Sigmoid colon (tissue), 7 donors: Measurements from ENCODE around the gene PES1. TPM values are rescaled to one million over a fixed set of nuclear protein-coding genes. Genes with fewer than 3 reads are reported as not detected.
"Not testable (repeated sequence)": the region's sequence is repeated elsewhere in the genome, so short reads cannot be mapped to it uniquely, and the experiment has no call there.

ENCODE experiments used
- DNase-seq: peaks from one replicate; pipeline ENCODE4 v3.0.0-alpha.2; 2019
- H3K27ac ChIP-seq, 4 donors: fragments of 200-600 bp; sonication (generic); one replicate each; pipeline ENCODE4 v1.5.1; 2016 to 2019; ENCODE audit warnings: mild to moderate bottlenecking in 1 of 4
- H3K27me3 ChIP-seq, 3 donors: fragments of 200-600 bp; sonication (generic); one replicate each; pipeline ENCODE4 v1.5.1; 2019; ENCODE audit warnings: mild to moderate bottlenecking in 1 of 3
- H3K36me3 ChIP-seq, 4 donors: fragments of 200-600 bp; sonication (generic); one replicate each; pipeline ENCODE4 v1.5.1; 2016 to 2019
- H3K4me1 ChIP-seq, 4 donors: fragments of 200-600 bp; sonication (generic); one replicate each; pipeline ENCODE4 v1.5.1; 2017 to 2019
- H3K4me3 ChIP-seq, 4 donors: fragments of 200-600 bp; sonication (generic); one replicate each; pipeline ENCODE4 v1.5.1; 2017 to 2019; ENCODE audit warnings: mild to moderate bottlenecking in 2 of 4, moderate library complexity in 1 of 4
- H3K9me3 ChIP-seq, 4 donors: fragments of 200-600 bp in 3 of 4; sonication (generic) in 3 of 4; one replicate each; pipeline versions ENCODE4 v1.5.1 to v1.6.1; 2013 to 2019
- EP300 ChIP-seq, 4 donors: sonication (generic); formaldehyde crosslinking; IDR thresholded peaks; one replicate each; pipeline ENCODE4 v1.6.1; 2017; ENCODE audit warnings: antibody characterized with exemption in 4 of 4
- POLR2A ChIP-seq, 2 donors: fragments of 450-650 bp; IDR thresholded peaks; one replicate each; pipeline ENCODE4 v1.6.1; 2016; ENCODE audit warnings: antibody characterized with exemption in 2 of 2, mild to moderate bottlenecking in 2 of 2, moderate library complexity in 2 of 2
- POLR2AphosphoS5 ChIP-seq, 4 donors: sonication (generic); formaldehyde crosslinking; IDR thresholded peaks; one replicate each; pipeline ENCODE4 v1.6.1; 2017; ENCODE audit warnings: antibody characterized with exemption in 4 of 4
- WGBS, 2 donors: extraction: QIAGEN DNeasy Blood & Tissue Kit; methylation state at CpG; one replicate each; pipeline ENCODE4 v1.1.7; 2013; 5-methylcytosine and 5-hydroxymethylcytosine counted together
- intact Hi-C: fragments of 100-400 bp; cut with DNase I; formaldehyde crosslinking; loops from one replicate; pipeline ENCODE4 v1.15.1; 2023
- polyA plus RNA-seq, 3 donors: library from polyadenylated mRNA; stranded (reverse); fragments of 200-250 nt; gene quantifications; one replicate each; pipeline ENCODE4 v1.2.3, GENCODE V29; 2013
- total RNA-seq, 4 donors: library from RNA; depleted of rRNA; stranded (reverse); fragments of >200 nt; gene quantifications; one replicate each; pipeline ENCODE4 v1.1.0, GENCODE V29; 2016
- TF ChIP-seq, protein P1 (sequence below), 4 experiments: fragments of 450-650 bp in 3 of 4; fragments of 200-600 bp in 1 of 4; IDR thresholded peaks; one replicate each; pipeline ENCODE4 v1.5.1; 2016 to 2019; ENCODE audit warnings: antibody characterized with exemption in 4 of 4, mild to moderate bottlenecking in 3 of 4, moderate library complexity in 2 of 4
- donor health status: healthy with polysubstance abuse.
- donor health status: Bipolar disorder and iron deficiency.
- donor health status: healthy.

The PES1 gene
- total and polyA plus RNA-seq, 7 donors = 25.0 to 64.8 (median 41.3) TPM

DNA sequence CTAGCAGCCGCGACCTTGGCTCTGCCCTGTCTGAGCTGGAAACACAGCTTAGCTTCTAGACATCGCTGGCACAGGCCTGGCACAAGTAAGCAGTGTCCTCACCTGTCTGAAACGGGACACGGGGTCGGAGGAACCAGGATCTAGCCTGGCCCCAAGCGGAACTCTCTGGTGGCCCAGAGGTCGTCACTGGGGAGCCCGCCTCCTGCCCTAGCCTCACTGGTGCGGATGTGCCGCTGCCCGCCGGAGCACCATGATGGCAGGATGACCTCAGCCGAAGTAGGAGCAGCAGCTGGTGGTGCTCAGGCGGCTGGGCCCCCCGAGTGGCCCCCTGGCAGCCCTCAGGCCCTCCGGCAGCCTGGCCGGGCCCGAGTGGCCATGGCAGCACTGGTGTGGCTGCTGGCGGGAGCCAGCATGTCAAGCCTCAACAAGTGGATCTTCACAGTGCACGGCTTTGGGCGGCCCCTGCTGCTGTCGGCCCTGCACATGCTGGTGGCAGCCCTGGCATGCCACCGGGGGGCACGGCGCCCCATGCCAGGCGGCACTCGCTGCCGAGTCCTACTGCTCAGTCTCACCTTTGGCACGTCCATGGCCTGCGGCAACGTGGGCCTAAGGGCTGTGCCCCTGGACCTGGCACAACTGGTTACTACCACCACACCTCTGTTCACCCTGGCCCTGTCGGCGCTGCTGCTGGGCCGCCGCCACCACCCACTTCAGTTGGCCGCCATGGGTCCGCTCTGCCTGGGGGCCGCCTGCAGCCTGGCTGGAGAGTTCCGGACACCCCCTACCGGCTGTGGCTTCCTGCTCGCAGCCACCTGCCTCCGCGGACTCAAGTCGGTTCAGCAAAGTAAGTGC is 44.7 kb upstream of the PES1 start:
- peak overlapping the region; percentile 53 to 76 (median 61) for H3K4me3 ChIP-seq

GRCh38 chr22:30635273-30636225 is 43.8 kb upstream of the PES1 start, which contains the start of gene SLC35E4:
TSS of gene SLC35E4 (plus strand) at chr22:30635781. CDS start at chr22:30636451, 670 bp downstream.
- TF ChIP-seq, protein P1, sequence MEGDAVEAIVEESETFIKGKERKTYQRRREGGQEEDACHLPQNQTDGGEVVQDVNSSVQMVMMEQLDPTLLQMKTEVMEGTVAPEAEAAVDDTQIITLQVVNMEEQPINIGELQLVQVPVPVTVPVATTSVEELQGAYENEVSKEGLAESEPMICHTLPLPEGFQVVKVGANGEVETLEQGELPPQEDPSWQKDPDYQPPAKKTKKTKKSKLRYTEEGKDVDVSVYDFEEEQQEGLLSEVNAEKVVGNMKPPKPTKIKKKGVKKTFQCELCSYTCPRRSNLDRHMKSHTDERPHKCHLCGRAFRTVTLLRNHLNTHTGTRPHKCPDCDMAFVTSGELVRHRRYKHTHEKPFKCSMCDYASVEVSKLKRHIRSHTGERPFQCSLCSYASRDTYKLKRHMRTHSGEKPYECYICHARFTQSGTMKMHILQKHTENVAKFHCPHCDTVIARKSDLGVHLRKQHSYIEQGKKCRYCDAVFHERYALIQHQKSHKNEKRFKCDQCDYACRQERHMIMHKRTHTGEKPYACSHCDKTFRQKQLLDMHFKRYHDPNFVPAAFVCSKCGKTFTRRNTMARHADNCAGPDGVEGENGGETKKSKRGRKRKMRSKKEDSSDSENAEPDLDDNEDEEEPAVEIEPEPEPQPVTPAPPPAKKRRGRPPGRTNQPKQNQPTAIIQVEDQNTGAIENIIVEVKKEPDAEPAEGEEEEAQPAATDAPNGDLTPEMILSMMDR (IDR thresholded peaks at IDR 0.05) = peak in 3 of 4 experiments; percentile 18 to 28 (median 26)
- TF ChIP-seq EP300 (IDR thresholded peaks at IDR 0.05) (no peak), POLR2A (IDR thresholded peaks at IDR 0.05) (peak; percentile 52 to 72), POLR2AphosphoS5 (IDR thresholded peaks at IDR 0.05) (peak; percentile 53 to 90 (median 88))
- Histone ChIP-seq H3K27me3 (no peaks in the 10 kb centered on the region), H3K27ac (peak within 1 kb of the TSS; percentile 93 to 98 (median 97)), H3K9me3 (no peaks in the 10 kb centered on the region), H3K36me3 (no peaks in the 10 kb centered on the region), H3K4me3 (peak within 1 kb of the TSS; percentile 53 to 76 (median 61)), H3K4me1 (peaks cover 0 to 42% (median 33%) of the 10 kb centered on the region in 4 donors)
- intact Hi-C loops = loop anchor here (1.0 to 2.0 kb wide), 3 partner anchors 29 to 59 kb away; partner anchors contain the start of genes DUSP18, OSBP2 and TCN2
- 1% methylated on average over 75 of the region's 75 CpGs for WGBS, 2 donors
- peak; percentile 98 for DNase-seq

More for the DNA sequence above, 44.7 kb upstream of the PES1 start:
- Histone ChIP-seq H3K9me3 (no peaks in the 10 kb centered on the region), H3K4me1 (peaks cover 0 to 48% (median 34%) of the 10 kb centered on the region in 4 donors), H3K27ac (peak overlapping the region; percentile 93 to 98 (median 97)), H3K36me3 (no peaks in the 10 kb centered on the region), H3K27me3 (no peaks in the 10 kb centered on the region)
- intact Hi-C loops = loop anchor here (1.0 kb wide), 1 partner anchor 31 kb away; the partner anchor contains the start of gene DUSP18
- no peak for TF ChIP-seq EP300 (IDR thresholded peaks at IDR 0.05)
- no peak for DNase-seq
- 11 to 56% methylated on average over 45 of the region's 45 CpGs for WGBS, 2 donors

DNA sequence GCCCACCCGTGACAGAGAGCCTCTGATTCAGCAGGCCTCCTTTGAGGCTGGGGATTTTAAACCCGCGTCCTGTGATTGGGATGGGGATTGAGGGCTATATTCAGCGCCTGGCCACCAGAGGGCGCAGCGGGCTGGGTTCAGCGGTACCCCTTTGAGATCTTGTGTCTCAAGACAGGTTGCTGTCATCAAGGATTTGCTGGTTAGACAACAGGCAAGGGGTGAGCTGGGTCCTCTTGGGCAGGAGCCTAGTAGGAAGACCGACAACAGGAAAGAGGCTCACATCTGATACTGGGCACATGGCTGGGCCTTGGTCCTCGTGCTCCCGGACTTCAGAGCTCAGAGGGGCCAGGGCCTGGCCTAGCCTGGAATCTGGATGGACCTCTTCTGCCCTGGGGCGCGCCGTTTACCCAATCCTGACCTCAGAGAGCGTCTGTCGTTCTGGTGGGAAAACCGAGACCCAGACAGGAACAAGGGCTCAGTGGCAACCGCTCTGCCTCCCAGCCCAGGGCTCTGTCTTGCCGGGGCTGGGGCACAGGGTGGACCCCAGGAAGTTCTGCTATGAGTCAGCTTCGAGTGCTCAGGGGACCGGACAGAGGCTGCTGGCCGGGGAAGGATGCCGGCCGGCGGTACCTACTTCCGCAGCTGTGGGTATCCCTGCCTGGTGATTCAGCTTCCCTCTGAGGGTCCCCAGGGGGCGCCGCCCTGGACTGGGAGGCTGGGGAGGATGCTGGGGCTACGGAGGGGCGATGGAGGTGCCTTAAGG is 42.9 kb upstream of the PES1 start:
- peak; percentile 94 for DNase-seq
- no peaks in the 10 kb centered on the region for H3K36me3 ChIP-seq
- H3K4me3 ChIP-seq = peak overlapping the region in 3 of 4 donors; percentile 59 to 76 (median 63)
- WGBS, 2 donors = 9 to 11% methylated on average over 29 of the region's 29 CpGs
- H3K9me3 ChIP-seq = no peaks in the 10 kb centered on the region
- peak in 2 of 4 donors; percentile 37 to 45 for TF ChIP-seq POLR2AphosphoS5 (IDR thresholded peaks at IDR 0.05)
- TF ChIP-seq, protein P1 (IDR thresholded peaks at IDR 0.05) = peak; percentile 89 to 98 (median 97)
- no peak for TF ChIP-seq EP300 (IDR thresholded peaks at IDR 0.05)
- TF ChIP-seq POLR2A (IDR thresholded peaks at IDR 0.05) = no peak
- peaks cover 0 to 38% (median 33%) of the 10 kb centered on the region in 4 donors for H3K4me1 ChIP-seq
- intact Hi-C loops = loop anchor here (1.0 to 2.0 kb wide), 4 partner anchors 28 to 286 kb away; partner anchors contain the start of genes OSBP2 and TCN2
- no peaks in the 10 kb centered on the region for H3K27me3 ChIP-seq
- peak overlapping the region; percentile 93 to 98 (median 97) for H3K27ac ChIP-seq

- DNase-seq, H3K36me3 ChIP-seq, H3K4me3 ChIP-seq, H3K27me3 ChIP-seq, intact Hi-C loops, H3K27ac ChIP-seq, H3K9me3 ChIP-seq: not testable (repeated sequence)
- WGBS, 2 donors = 93% methylated on average over 18 to 26 of the region's 31 CpGs
- H3K4me1 ChIP-seq = peaks cover 0 to 18% (median 15%) of the 10 kb centered on the region in 4 donors
Observed at GRCh38 chr22:30631469-30631868, 39.8 kb upstream of the PES1 start.

DNA sequence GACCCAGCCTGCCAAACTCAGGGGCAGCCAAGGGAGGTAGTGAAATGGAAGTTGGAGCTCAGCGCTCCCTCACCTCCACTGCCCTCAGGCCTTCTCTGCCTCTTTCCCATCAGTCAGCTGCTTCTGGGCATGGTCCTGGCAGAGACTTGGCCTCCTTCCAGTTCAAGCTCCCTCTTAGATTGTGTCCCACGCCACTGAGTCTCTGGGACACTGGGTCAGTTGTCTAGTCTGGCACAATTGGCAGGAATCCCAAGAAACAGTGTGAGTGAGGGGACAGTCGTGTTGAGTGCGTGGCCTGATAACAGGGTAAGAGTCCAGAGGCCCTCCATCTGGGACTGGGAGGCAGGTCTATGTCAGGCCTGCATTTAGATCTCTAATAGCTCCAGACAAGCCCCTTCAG is 36.8 kb upstream of the PES1 start:
- H3K9me3 ChIP-seq = no peaks in the 10 kb centered on the region
- no peaks in the 10 kb centered on the region for H3K27me3 ChIP-seq
- intact Hi-C loops = no loop called here
- no peak for TF ChIP-seq POLR2AphosphoS5 (IDR thresholded peaks at IDR 0.05)
- TF ChIP-seq POLR2A (IDR thresholded peaks at IDR 0.05) = no peak
- TF ChIP-seq, protein P1 (IDR thresholded peaks at IDR 0.05) = no peak
- no peak for TF ChIP-seq EP300 (IDR thresholded peaks at IDR 0.05)
- H3K36me3 ChIP-seq = no peaks in the 10 kb centered on the region
- no peaks in the 10 kb centered on the region for H3K4me1 ChIP-seq
- H3K4me3 ChIP-seq = no peak overlapping the region
- WGBS, 2 donors = 77 to 82% methylated on average over 4 of the region's 4 CpGs
- no peak for DNase-seq
- no peak overlapping the region for H3K27ac ChIP-seq
